SU-DHL-6 (cell line): ENCODE measurements around the gene COX5B.

Source experiments
- H2AFZ ChIP-seq: fragments of 200-600 bp; sonication (generic); 2 replicates; pipeline ENCODE4 v1.6.1; 2014; ENCODE audit warnings: low read depth, mild to moderate bottlenecking, moderate library complexity, mixed read lengths, antibody characterized with exemption, low read length; ENCODE audit not compliant: severe bottlenecking
- H3F3A ChIP-seq: fragments of 200-600 bp; shearing (Covaris generic); 2 replicates; pipeline ENCODE4 v1.6.0; 2016; ENCODE audit warnings: antibody characterized with exemption, mild to moderate bottlenecking; ENCODE audit not compliant: insufficient read depth
- H3K27ac ChIP-seq: fragments of 200-600 bp; sonication (generic); 2 replicates; pipeline ENCODE4 v1.5.1; 2016; ENCODE audit warnings: low read depth, mild to moderate bottlenecking, low read length, moderate library complexity, mixed read lengths
- H3K27me3 ChIP-seq: fragments of 200-600 bp; sonication (generic), shearing (Covaris generic); 2 replicates; pipeline ENCODE4 v1.6.0; 2014; ENCODE audit warnings: mild to moderate bottlenecking, low read length
- H3K36me3 ChIP-seq: fragments of 200-600 bp; sonication (generic); 2 replicates; pipeline ENCODE4 v1.6.1; 2014; ENCODE audit warnings: mild to moderate bottlenecking, low read length, mixed read lengths
- H3K4me2 ChIP-seq: fragments of 300-600, 200-600 bp; shearing (Covaris generic), sonication (generic); 2 replicates; pipeline ENCODE4 v1.6.0; 2014; ENCODE audit warnings: low read length, low read depth, mild to moderate bottlenecking; ENCODE audit not compliant: poor library complexity, severe bottlenecking
- H3K4me3 ChIP-seq: fragments of 200-600 bp; sonication (generic); 2 replicates; pipeline ENCODE4 v1.5.1; 2014; ENCODE audit warnings: antibody characterized with exemption, low read length, mild to moderate bottlenecking, mixed read lengths; ENCODE audit not compliant: insufficient read depth, poor library complexity, severe bottlenecking
- H3K79me2 ChIP-seq: fragments of 200-600 bp; sonication (generic); 2 replicates; pipeline ENCODE4 v1.6.1; 2014; ENCODE audit warnings: mild to moderate bottlenecking, low read length, moderate library complexity; ENCODE audit not compliant: insufficient read depth
- H3K9ac ChIP-seq: fragments of 200-600 bp; sonication (generic); 2 replicates; pipeline ENCODE4 v1.7.0; 2014; ENCODE audit warnings: mild to moderate bottlenecking, low read length
- H3K9me2 ChIP-seq: fragments of 200-600 bp; sonication (generic); replicated peaks from 2 replicates; pipeline ENCODE4 v1.6.1; 2014; ENCODE audit warnings: low read length; ENCODE audit not compliant: insufficient read depth
- H3K9me3 ChIP-seq: fragments of 200-600 bp; sonication (generic); 2 replicates; pipeline ENCODE4 v1.6.1; 2014; ENCODE audit warnings: low read length, mixed read lengths; ENCODE audit not compliant: insufficient read depth
- H4K20me1 ChIP-seq: fragments of 200-600 bp; sonication (generic); 2 replicates; pipeline ENCODE4 v1.6.1; 2014; ENCODE audit warnings: low read depth, mild to moderate bottlenecking, antibody characterized with exemption, low read length, moderate library complexity, mixed read lengths
- CTCF ChIP-seq: fragments of 200-600 bp; sonication (generic); IDR thresholded peaks from one replicate; pipeline ENCODE4 v1.5.1; 2017; ENCODE audit warnings: antibody characterized with exemption, mild to moderate bottlenecking, low read length, moderate library complexity; ENCODE audit not compliant: insufficient read depth, poor library complexity, severe bottlenecking
- EZH2phosphoT487 ChIP-seq: fragments of 200-600 bp; sonication (generic), shearing (Covaris generic); conservative IDR thresholded peaks from 2 replicates; pipeline ENCODE4 v1.6.1; 2018; ENCODE audit warnings: mild to moderate bottlenecking, antibody characterized with exemption, low read length, moderate library complexity, mixed read lengths

COX5B gene

DNA sequence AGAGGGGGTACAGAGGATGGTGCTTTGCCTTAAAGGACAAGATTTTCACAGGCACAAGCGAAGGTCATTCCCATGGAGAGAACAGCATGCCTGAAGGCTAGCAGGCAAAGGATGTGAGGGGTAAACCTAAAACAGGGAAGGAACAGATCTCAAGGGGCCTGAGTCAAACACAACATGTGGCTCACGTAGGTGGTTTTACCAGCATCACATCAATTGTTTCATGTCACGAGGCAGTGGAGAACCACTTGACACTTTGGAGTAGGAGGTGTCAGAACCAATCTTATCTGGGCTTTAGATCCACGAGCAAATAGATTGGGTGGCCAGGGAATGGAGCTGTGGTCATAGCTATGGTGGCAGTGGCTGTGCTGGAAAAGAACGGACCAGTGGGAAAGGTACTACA lies 8.4 kb downstream of the COX5B start:
- Histone ChIP-seq H3K79me2 (no peaks in the 10 kb centered on the region), H3K4me2 (no peak overlapping the region), H4K20me1 (no peaks in the 10 kb centered on the region), H3K36me3 (0 out of 2 replicates have a peak, but pooled peaks cover 2% of the 10 kb centered on the region), H3K9me3 (no peaks in the 10 kb centered on the region), H3K27ac (no peak overlapping the region), H2AFZ (no peak overlapping the region), H3K4me3 (no peak overlapping the region), H3F3A (0 out of 2 replicates have a peak, but pooled peaks cover 3% of the 10 kb centered on the region), H3K9me2 (no peaks in the 10 kb centered on the region), H3K27me3 (no peaks in the 10 kb centered on the region), H3K9ac (no peak overlapping the region)
- TF ChIP-seq CTCF (no peak), EZH2phosphoT487 (no peak)

DNA sequence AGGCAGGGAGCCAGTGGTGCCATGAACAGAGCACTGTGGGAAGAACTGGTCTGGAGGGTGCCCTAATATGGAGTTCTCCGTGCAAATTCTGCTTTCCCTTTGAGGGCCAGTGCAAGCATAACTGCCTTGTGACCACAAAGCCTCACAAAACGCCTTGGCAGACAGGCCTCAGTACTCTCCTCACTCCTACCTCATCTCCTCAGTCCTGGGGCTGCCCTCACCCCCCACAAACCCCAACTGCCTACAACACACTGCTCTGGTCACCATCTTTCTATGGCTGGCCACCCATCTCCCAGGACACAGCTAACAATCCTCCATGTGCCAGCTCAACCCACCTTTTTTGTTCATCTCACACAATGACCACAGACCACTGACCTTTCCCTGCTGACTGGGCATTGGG lies 8.9 kb downstream of the COX5B start:
- Histone ChIP-seq H3K79me2 (no peaks in the 10 kb centered on the region), H3K4me3 (no peak overlapping the region), H3K27ac (no peak overlapping the region), H3K9me2 (no peaks in the 10 kb centered on the region), H3K9ac (no peak overlapping the region), H3K9me3 (no peaks in the 10 kb centered on the region), H4K20me1 (no peaks in the 10 kb centered on the region), H3K27me3 (no peaks in the 10 kb centered on the region), H3K36me3 (0 out of 2 replicates have a peak, but pooled peaks cover 2% of the 10 kb centered on the region), H2AFZ (no peak overlapping the region), H3K4me2 (no peak overlapping the region), H3F3A (0 out of 2 replicates have a peak, but pooled peaks cover 3% of the 10 kb centered on the region)
- TF ChIP-seq CTCF: no peak
- no peak for TF ChIP-seq EZH2phosphoT487

GRCh38 chr2:97656129-97656755 lies 10.4 kb downstream of the COX5B start:
- Histone ChIP-seq H4K20me1 (no peaks in the 10 kb centered on the region), H3K27ac (no peak overlapping the region), H3K4me2 (no peak overlapping the region), H3K79me2 (peaks cover 7% of the 10 kb centered on the region), H3K9me2 (no peaks in the 10 kb centered on the region), H3K4me3 (no peak overlapping the region), H2AFZ (no peak overlapping the region), H3K9ac (no peak overlapping the region), H3K27me3 (no peaks in the 10 kb centered on the region), H3K36me3 (0 out of 2 replicates have a peak, but pooled peaks cover 2% of the 10 kb centered on the region), H3K9me3 (no peaks in the 10 kb centered on the region), H3F3A (no peaks in the 10 kb centered on the region)
- TF ChIP-seq EZH2phosphoT487 (no peak), CTCF (no peak)
